Measurements from ENCODE around the gene GUK1. TPM values are rescaled to one million over a fixed set of nuclear protein-coding genes. Genes with fewer than 3 reads are reported as not detected.

Gene GUK1
- total and polyA plus RNA-seq, 2 of the 4 experiments (the other 2 are of a cell fraction) = 465 to 548 TPM

GRCh38 chr1:228101994-228102790 lies 37.9 kb upstream of the GUK1 start:
- H3K4me1 ChIP-seq (ENCODE audit: control insufficient read depth, insufficient read depth, low read length) = peaks cover 7% of the 10 kb centered on the region; the same call in 1 of the 2 replicates
- H3K9me1 ChIP-seq (ENCODE audit: insufficient read depth, low read length) = peaks cover 13% of the 10 kb centered on the region
- peak overlapping the region; percentile 71 for H3K4me2 ChIP-seq (ENCODE audit: low read depth, low read length)
- no peak overlapping the region for H3K56ac ChIP-seq (ENCODE audit: extremely low read depth, insufficient read depth, low read length)
- POLR2A ChIA-PET (ENCODE audit: unreplicated experiment) = no interaction called here
- DNase-seq = no peak
- dilution Hi-C loops (cut with HindIII; ENCODE audit: low sequenced_read_pairs, unreplicated experiment) = no loop called here
- in situ Hi-C loops (cut with MboI; ENCODE audit: low sequenced_read_pairs) = no loop called here
- no peak overlapping the region for H2BK15ac ChIP-seq (ENCODE audit: low read depth, low read length)
- no peaks in the 10 kb centered on the region for H3K9me3 ChIP-seq (ENCODE audit: control insufficient read depth, insufficient read depth, low read length)
- no peak for TF ChIP-seq MXI1 (IDR thresholded peaks at IDR 0.05; ENCODE audit: borderline replicate concordance, low read depth, low read length)
- no peak for TF ChIP-seq ELK1 (IDR thresholded peaks at IDR 0.05; ENCODE audit: borderline replicate concordance, low read depth, low read length)
- 0 out of 2 replicates have a peak, but pooled peaks have one; percentile 13 for TF ChIP-seq CTCF (conservative IDR thresholded peaks at IDR 0.05; ENCODE audit: low read depth, low read length)
- no peak for TF ChIP-seq RCOR1 (IDR thresholded peaks at IDR 0.05; ENCODE audit: insufficient replicate concordance, low read length)
- TF ChIP-seq CEBPB (IDR thresholded peaks at IDR 0.05; ENCODE audit: low read depth, low read length) = no peak
- no peak for TF ChIP-seq RFX5 (IDR thresholded peaks at IDR 0.05; ENCODE audit: low read depth, low read length)
- TF ChIP-seq POLR2A (IDR thresholded peaks at IDR 0.05; ENCODE audit: low read depth, low read length) = peak; percentile 5; the same call in 1 of the 2 replicates
- H4K5ac ChIP-seq (ENCODE audit: low read depth, low read length) = no peak overlapping the region
- no TSS peak for BruUV-seq (replicated peaks)
- peak; percentile 28 for ATAC-seq (ENCODE audit: low read depth)
- H3K27me3 ChIP-seq (ENCODE audit: control insufficient read depth, insufficient read depth, low read length) = no peaks in the 10 kb centered on the region
- H2AK5ac ChIP-seq (ENCODE audit: low read depth, low read length) = no peak overlapping the region
- peaks cover 45% of the 10 kb centered on the region for H3K36me3 ChIP-seq (ENCODE audit: control insufficient read depth, insufficient read depth, low read length)
- H3K18ac ChIP-seq (ENCODE audit: low read depth, low read length) = no peak overlapping the region
- H3K79me1 ChIP-seq (ENCODE audit: low read depth in 1 of 2, low read length in 2 of 2) = peaks cover 7 to 50% of the 10 kb centered on the region in 2 experiments; a peak in 3 of 4 replicates
- H2BK5ac ChIP-seq (ENCODE audit: low read depth, low read length, poor library complexity, severe bottlenecking) = no peak overlapping the region
- peak overlapping the region; percentile 4; the same call in 1 of the 2 replicates for H3K27ac ChIP-seq (ENCODE audit: insufficient read depth, low read length)
- H3K14ac ChIP-seq (replicated peaks; ENCODE audit: low read depth, low read length) = no peak overlapping the region
- H2AK9ac ChIP-seq (replicated peaks; ENCODE audit: low read depth, low read length, poor library complexity) = peak overlapping the region; percentile 84
- H4K20me1 ChIP-seq (ENCODE audit: insufficient read depth, low read length) = peaks cover 47% of the 10 kb centered on the region
- intact Hi-C loops (cut with micrococcal nuclease) = loop anchor here (1.0 to 5.0 kb wide), 3 partner anchors 17 to 103 kb away; partner anchors contain the start of gene GUK1
- CTCF ChIA-PET = no interaction called here
- no peak overlapping the region for H3K4ac ChIP-seq (ENCODE audit: low read depth, low read length)
- H3K23ac ChIP-seq (ENCODE audit: low read depth, low read length) = no peak overlapping the region
- 9% methylated on average over 29 of the region's 73 CpGs; no CpG with 5 or more reads in 1 of the 2 experiments for WGBS, 2 experiments (ENCODE audit: extremely low coverage in 2 of 2, insufficient read length in 1 of 2)
- no peak overlapping the region; the same call in 1 of the 2 replicates for H4K91ac ChIP-seq (ENCODE audit: insufficient read depth, low read depth, low read length)
- no peak overlapping the region for H2BK20ac ChIP-seq (ENCODE audit: low read depth, low read length)
- H4K8ac ChIP-seq (ENCODE audit: low read depth in 2 of 2, low read length in 2 of 2) = no peak overlapping the region; a peak in 1 of 4 replicates
- no peak overlapping the region for H2BK120ac ChIP-seq (ENCODE audit: low read depth, low read length)
- H2AFZ ChIP-seq (replicated peaks; ENCODE audit: low read length, poor library complexity) = peak overlapping the region; percentile 69
- peak overlapping the region; percentile 40 for H3K9ac ChIP-seq (ENCODE audit: low read depth, low read length)
- peak overlapping the region; percentile 62 for H3K4me3 ChIP-seq (ENCODE audit: insufficient read depth, low read depth, low read length)
